NT2/D1 (cell line): Measurements from ENCODE around the gene ACOT8.
"Not testable (repeated sequence)": the region's sequence is repeated elsewhere in the genome, so short reads cannot be mapped to it uniquely, and the experiment has no call there.

Experiments
- DNase-seq: peaks from one replicate; pipeline ENCODE4 v3.0.0-alpha.2; 2011; ENCODE audit warnings: low read depth, low spot score
- H3K27me3 ChIP-seq: 2 replicates; pipeline ENCODE4 v1.6.0; 2011; ENCODE audit warnings: mild to moderate bottlenecking; ENCODE audit not compliant: insufficient read length, insufficient read depth
- H3K36me3 ChIP-seq: 2 replicates; pipeline ENCODE4 v1.6.1; 2011; ENCODE audit warnings: mild to moderate bottlenecking, low read length, mixed read lengths; ENCODE audit not compliant: insufficient read depth, insufficient read length
- H3K4me1 ChIP-seq: 2 replicates; pipeline ENCODE4 v1.5.1; 2011; ENCODE audit not compliant: insufficient read depth, insufficient read length
- H3K4me3 ChIP-seq: 2 replicates; pipeline ENCODE4 v1.5.1; 2011; ENCODE audit warnings: low read depth; ENCODE audit not compliant: insufficient read length
- H3K9ac ChIP-seq: 2 replicates; pipeline ENCODE4 v1.6.0; 2011; ENCODE audit warnings: low read depth; ENCODE audit not compliant: insufficient read length
- H3K9me3 ChIP-seq: 2 replicates; pipeline ENCODE4 v1.5.1; 2011; ENCODE audit warnings: mild to moderate bottlenecking, low read length; ENCODE audit not compliant: insufficient read depth
- SUZ12 ChIP-seq: IDR thresholded peaks from 2 replicates; pipeline ENCODE4 v1.6.1; 2011; ENCODE audit not compliant: insufficient read length, insufficient read depth; ENCODE audit errors: extremely low read depth
- YY1 ChIP-seq: IDR thresholded peaks from 2 replicates; pipeline ENCODE4 v1.6.1; 2011; ENCODE audit not compliant: insufficient read length, insufficient read depth
- ZNF274 ChIP-seq: IDR thresholded peaks from 2 replicates; pipeline ENCODE4 v1.6.1; 2011; ENCODE audit warnings: mild to moderate bottlenecking, low read depth, low read length

The ACOT8 gene

GRCh38 chr20:45883100-45883469 lies 25.9 kb upstream of the ACOT8 start:
- Histone ChIP-seq H3K9ac (no peak overlapping the region), H3K4me1 (peaks cover 4% of the 10 kb centered on the region), H3K36me3 (peaks cover 33% of the 10 kb centered on the region), H3K9me3 (no peaks in the 10 kb centered on the region), H3K4me3 (no peak overlapping the region), H3K27me3 (no peaks in the 10 kb centered on the region)
- TF ChIP-seq SUZ12 (no peak), ZNF274 (no peak), YY1 (no peak)
- DNase-seq, result no peak

- H3K36me3 ChIP-seq, result peaks cover 38% of the 10 kb centered on the region
- DNase-seq, result no peak
- no peak overlapping the region for H3K4me3 ChIP-seq
Observed at GRCh38 chr20:45882469-45883099, 25.4 kb upstream of the ACOT8 start.

GRCh38 chr20:45880988-45881788 lies 24.0 kb upstream of the ACOT8 start, which contains the start of gene ZSWIM1:
Gene ZSWIM1 (plus strand): TSS chr20:45881227. CDS start chr20:45882593, 1,366 bp downstream.
- peaks cover 7% of the 10 kb centered on the region for H3K4me1 ChIP-seq
- H3K9me3 ChIP-seq, result no peaks in the 10 kb centered on the region

More at GRCh38 chr20:45882469-45883099, 25.4 kb upstream of the ACOT8 start:
- TF ChIP-seq YY1 (no peak), ZNF274 (no peak)
- H3K9ac ChIP-seq, result no peak overlapping the region
- no peaks in the 10 kb centered on the region for H3K27me3 ChIP-seq
- H3K4me1 ChIP-seq, result peaks cover 7% of the 10 kb centered on the region
- no peaks in the 10 kb centered on the region for H3K9me3 ChIP-seq

GRCh38 chr20:45878076-45878761 lies 21.0 kb upstream of the ACOT8 start:
- H3K9ac ChIP-seq, result no peak overlapping the region
- H3K4me3 ChIP-seq, result no peak overlapping the region
- H3K27me3 ChIP-seq, result no peaks in the 10 kb centered on the region
- TF ChIP-seq ZNF274 (no peak), YY1 (no peak)
- H3K36me3 ChIP-seq, result peaks cover 26% of the 10 kb centered on the region
- peaks cover 7% of the 10 kb centered on the region for H3K4me1 ChIP-seq
- no peak for DNase-seq
- no peaks in the 10 kb centered on the region for H3K9me3 ChIP-seq

More at GRCh38 chr20:45880988-45881788, 24.0 kb upstream of the ACOT8 start, which contains the start of gene ZSWIM1:
- H3K4me3 ChIP-seq, result peak within 1 kb of the TSS; percentile 94
- no peaks in the 10 kb centered on the region for H3K27me3 ChIP-seq
- H3K36me3 ChIP-seq, result peaks cover 39% of the 10 kb centered on the region
- H3K9ac ChIP-seq, result peak within 1 kb of the TSS; percentile 96
- TF ChIP-seq YY1, result peak; percentile 74
- no peak for TF ChIP-seq SUZ12
- peak; percentile 99 for DNase-seq

- peaks cover 17% of the 10 kb centered on the region for H3K36me3 ChIP-seq
- H3K9ac ChIP-seq, result no peak overlapping the region
- no peaks in the 10 kb centered on the region for H3K27me3 ChIP-seq
- no peaks in the 10 kb centered on the region for H3K9me3 ChIP-seq
- no peak overlapping the region for H3K4me3 ChIP-seq
- no peak for DNase-seq
- H3K4me1 ChIP-seq, result peaks cover 7% of the 10 kb centered on the region
- no peak for TF ChIP-seq YY1
- no peak for TF ChIP-seq SUZ12
- no peak for TF ChIP-seq ZNF274
Observed at GRCh38 chr20:45874576-45874975, 17.4 kb upstream of the ACOT8 start.

- not testable (repeated sequence) for H3K4me3 ChIP-seq, H3K4me1 ChIP-seq, H3K27me3 ChIP-seq, H3K9me3 ChIP-seq, DNase-seq, H3K9ac ChIP-seq
- peaks cover 17% of the 10 kb centered on the region for H3K36me3 ChIP-seq
Observed at GRCh38 chr20:45874104-45874481, 16.9 kb upstream of the ACOT8 start.

- Histone ChIP-seq H3K36me3 (peaks cover 17% of the 10 kb centered on the region), H3K9ac (no peak overlapping the region), H3K9me3 (no peaks in the 10 kb centered on the region), H3K27me3 (no peaks in the 10 kb centered on the region), H3K4me3 (no peak overlapping the region), H3K4me1 (peaks cover 7% of the 10 kb centered on the region)
- TF ChIP-seq ZNF274, result no peak
- no peak for TF ChIP-seq SUZ12
- no peak for TF ChIP-seq YY1
- DNase-seq, result no peak
Observed at GRCh38 chr20:45873409-45874103, 16.4 kb upstream of the ACOT8 start.
